ENCODE results near the gene ITPRIPL2. TPM values are rescaled to one million over a fixed set of nuclear protein-coding genes. Genes with fewer than 3 reads are reported as not detected.

The ITPRIPL2 gene
- polyA plus RNA-seq, 1 donor, result 24.9 TPM

DNA sequence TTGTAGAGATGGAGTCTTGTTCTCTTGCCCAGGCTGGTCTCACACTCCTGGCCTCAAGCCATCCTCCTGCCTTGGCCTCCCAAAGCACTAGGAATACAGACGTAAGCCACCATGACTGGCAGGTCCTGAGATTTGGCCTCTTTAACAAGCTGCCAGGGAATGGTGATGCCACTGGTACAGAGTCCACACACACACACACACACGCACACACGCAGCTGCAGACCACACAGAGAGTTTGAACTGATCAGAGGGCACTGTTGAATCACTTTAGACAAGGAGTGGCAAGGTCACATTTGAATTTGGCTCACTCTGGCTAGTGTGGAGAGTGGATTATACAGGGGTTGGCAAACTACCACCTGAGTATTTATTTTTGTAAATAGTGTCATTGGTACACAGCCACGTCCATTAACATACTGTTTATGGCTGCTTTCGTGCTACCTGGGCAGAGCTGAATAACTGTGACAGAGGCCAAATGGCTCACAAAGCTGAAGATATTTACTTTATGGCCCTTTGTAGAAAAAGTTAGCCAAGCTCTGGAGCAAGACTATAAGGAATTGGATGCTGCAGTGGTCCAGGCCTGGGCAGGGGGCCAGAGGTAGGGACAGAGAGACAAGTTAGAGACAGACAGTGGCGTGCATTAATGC lies 9.9 kb downstream of the ITPRIPL2 start:
- DNase-seq, result no peak

DNA sequence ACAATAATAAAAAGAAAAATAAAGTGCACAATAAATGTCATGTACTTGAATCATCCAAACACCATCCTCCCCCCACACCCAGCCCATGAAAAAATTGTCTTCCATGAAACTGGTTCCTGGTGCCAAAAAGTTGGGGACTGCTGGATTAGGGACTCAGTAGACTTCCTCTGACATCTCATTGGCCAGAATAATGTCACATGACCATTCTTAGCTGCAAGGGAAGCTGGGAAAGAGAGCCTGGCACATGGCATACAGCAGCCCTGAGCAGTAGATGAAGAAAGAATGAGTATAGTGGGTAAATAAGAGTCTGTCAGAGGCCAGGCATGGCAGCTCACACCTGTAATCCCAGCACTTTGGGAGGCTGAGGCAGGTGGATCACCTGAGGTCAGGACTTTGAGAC lies 12.5 kb downstream of the ITPRIPL2 start:
- DNase-seq, result no peak

DNA sequence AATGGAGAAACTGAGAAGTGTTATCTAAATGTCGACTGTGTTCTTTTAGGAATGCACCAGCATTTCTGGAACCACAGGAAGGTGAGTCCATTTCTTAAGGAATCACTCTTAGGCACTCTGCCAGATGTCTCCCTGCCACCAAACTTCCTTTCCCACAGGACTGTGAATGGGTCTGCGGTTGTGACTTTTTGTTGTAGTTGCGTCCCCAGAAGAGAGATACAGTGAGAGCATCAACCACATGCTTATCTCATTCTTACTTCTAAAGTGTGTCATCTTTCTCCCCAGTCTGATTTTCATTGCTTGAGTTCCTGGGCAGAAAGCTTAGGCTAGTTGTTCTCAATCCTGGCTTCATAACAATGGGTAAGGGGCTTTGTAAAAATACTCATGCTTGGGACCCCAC lies 13.4 kb downstream of the ITPRIPL2 start:
- DNase-seq, result no peak

DNA sequence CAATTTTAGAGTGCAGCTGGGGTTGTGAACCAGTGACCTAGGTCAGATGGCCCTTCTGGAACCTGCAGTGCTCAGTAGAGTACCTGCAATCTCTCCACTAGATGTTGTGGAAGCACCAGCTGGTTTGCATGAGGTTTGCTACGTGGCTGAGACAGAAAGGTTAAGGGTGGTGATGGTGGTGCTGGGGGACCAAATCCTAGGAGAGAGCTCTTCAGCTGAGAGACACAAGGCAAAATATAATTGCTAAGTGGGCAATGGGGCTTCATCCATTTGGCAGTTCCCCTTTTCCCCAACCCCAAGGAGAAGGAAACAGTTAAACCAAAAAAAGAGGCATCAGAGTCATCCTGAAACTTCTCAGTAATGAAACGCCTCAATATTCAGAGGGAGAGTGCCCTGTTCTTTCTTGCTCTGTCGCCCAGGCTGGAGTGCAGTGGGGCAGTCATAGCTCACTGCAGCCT lies 13.9 kb downstream of the ITPRIPL2 start:
- DNase-seq, result no peak

DNA sequence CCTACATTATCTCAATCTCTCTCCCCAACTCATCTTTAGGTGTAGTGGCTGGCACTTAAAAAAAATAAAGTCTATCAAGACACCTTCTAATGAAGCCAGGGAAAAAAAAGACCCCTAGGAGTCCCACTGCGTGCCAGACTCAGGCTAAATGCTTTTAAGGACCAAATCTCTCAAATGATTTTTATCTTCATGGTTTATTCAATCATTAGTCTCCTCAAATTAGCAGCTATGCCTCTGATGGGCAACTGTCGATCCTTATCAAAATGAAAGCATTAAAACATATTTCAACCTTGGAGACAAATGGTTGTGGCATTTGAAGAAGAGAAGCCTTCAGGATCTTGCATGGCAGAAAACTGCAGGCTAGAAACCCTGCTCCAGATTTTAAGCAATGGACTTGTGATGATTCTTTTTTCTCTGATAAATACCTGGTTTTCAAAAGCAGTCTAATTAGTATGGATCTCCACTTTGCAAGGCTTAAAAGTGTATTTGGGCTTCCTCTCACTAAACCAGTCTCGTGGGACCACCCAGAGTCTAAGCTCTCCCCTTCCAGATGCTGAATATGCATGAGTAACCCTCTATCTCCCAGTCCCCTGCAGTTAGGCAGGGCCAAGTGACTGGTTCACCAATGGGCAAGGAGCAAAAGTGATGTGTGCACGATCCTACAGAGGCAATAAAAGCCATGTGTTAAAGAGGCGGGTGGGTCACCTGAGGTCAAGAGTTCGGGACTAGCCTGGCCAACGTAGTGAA lies 14.9 kb downstream of the ITPRIPL2 start:
- DNase-seq, result no peak

DNA sequence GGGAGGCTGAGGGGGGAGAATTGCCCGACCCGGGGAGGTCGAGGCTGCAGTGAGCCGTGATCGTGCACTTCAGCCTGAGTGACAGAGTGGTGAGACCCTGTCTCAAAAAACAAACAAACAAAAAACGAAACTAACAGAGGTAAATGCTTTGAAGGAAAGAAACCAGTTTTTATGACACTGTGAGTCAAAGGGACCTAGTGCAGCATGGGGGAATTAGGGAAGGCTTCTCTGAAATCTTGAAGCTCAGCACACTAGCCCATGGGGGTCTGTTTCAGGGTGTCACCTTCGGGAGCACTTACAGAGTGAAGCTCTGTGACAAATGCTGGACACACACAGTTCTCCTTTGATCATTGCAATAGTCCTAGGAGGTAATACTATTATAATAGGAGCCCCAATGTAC lies 16.6 kb downstream of the ITPRIPL2 start:
- no peak for DNase-seq

DNA sequence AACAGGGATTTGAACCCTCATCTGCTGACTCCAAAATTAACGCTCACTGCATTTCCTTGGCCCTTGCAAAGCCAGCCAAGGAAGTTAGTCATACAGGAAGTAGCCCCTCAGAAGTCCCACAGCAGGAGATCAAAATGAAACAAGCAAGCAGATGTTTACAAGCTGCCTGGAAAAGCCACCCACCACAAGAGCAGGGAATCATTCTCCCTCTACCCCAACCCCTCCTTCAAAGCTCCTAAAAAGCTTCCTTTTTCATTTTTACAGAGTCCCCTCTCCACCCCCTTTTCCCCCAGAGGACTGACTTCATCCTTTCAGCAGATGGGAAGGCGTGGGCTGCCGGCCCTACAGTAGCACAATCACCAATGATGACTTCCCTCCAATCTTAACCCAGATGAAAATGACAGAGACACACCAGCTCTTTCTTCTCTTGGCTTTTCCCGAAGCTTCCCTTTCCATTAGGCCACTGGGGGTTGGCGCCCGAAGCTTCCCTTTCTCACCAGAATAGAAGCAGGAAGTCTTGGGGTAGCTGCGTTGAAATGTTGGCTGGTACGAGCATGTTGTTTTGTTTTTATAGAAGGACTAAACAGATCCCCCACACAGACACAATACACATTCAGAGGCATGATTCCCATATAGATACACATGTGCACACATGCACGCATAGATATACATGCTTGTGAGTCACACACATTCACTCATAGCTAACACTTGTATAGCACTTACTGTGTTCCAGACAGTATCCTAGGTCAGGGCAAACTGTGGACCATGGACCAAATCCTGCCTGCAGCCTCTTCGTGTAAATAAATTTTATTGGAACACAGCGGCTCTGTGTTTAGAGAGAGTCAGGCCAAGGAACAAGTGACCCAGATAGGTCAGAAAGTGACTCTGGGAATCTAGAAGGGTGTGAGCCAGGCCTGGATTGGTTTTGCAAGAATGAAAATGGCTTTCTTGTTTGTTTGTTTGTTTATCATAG lies 17.4 kb downstream of the ITPRIPL2 start:
- peak; percentile 72 for DNase-seq

DNA sequence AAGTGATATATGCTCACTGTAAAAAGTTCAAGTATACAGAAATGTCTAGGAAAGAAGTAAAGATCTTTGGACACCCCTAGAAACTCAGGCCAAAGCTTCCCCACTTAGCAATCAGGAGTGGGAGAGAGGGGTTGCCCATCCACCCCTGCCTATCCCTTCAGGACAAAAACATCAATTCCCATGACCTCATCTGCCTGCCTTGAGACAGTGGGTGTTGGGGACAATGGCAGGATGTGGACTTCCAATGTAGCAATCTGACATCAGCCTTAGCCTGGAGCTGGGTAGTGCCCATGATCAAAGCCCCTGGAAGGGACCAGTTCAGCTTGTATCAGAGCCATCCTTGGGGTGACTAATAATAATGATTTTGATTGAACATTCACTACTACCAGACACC lies 18.1 kb downstream of the ITPRIPL2 start:
- DNase-seq, result no peak

DNA sequence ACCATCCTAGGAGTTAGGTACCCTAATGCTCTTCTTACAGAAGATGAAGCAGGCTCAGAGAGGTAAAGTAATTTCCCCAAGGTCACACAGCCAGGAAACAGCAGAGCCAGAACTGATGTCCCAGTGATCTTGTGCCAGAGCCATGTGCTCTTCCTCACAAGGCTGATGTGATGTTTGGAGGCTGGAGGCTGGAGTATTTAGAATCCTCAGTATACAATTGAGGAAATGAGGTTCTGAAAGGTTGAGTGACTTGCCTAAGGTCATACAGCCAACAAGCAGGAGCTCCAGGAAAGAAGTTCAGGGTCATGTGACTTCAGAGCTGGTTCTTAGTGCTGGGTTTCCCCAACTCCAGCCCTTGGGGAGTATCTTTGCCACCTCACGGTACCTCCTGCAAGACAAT lies 18.5 kb downstream of the ITPRIPL2 start:
- DNase-seq, result no peak

DNA sequence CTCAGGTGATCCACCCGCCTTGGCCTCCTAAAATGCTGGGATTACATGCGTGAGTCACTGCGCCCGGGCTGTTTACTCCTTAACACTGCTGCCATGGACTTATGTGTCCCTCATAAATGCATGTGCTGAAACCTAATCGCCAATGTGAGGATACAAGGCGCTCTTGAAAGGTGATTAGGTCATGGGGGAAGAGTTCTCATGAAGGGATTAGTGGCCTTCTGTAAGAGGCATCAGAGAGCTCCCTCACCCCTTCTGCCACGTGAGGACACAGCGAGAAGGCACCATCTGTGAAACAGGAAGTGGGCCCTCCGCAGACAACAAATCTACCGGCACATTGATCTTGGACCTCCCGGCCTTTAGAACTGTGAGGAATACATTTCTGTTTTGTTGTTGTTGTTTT lies 19.1 kb downstream of the ITPRIPL2 start:
- no peak for DNase-seq

DNA sequence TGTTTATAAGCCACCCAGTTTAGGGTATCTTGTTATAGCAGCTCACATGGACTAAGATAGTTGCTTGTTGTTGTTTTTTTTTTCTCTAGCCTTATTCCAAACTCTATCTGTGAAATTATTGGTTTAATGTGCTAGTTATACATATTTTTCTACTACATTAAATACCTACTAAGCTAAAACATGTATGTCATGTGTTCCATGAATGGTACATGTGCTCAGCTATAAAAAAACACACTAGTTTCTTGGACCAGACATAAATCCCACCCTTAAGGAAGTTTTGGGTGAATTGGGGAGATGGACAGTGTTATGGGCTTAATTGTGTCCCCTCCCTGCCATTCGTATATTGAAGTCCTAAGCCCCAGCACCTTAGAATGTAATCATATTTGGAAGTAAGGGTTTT lies 19.8 kb downstream of the ITPRIPL2 start:
- DNase-seq, result no peak

DNA sequence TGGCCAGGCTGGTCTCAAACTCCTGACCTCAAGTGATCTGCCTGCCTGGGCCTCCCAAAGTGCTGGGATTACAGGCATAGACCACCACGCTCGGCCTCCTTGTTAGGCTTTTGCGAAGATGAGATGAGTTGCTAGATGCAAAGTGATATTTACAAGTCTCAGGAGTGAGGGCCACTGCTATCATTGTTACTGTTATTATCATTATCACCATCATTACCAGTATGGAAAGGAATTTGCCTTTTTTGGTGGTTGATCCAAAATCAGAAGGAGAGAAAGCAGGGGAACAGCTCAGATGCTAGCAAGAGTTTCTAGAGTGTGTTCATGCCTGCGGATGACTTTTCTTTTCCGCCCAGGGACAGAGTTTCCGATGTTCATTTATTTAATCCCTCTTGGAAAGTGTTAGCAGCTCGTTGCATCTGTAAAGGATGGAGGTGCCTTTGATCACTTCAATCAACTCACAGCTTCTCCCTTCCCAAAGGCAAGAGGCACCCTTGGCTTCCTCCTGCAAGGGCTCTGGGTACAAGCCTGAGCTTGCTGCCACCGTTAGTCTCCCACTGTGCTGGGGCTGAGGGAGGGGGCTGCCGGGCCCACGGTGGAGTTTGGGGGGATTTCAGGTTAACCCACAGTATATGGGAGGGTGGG lies 21.6 kb downstream of the ITPRIPL2 start:
- DNase-seq, result no peak

DNA sequence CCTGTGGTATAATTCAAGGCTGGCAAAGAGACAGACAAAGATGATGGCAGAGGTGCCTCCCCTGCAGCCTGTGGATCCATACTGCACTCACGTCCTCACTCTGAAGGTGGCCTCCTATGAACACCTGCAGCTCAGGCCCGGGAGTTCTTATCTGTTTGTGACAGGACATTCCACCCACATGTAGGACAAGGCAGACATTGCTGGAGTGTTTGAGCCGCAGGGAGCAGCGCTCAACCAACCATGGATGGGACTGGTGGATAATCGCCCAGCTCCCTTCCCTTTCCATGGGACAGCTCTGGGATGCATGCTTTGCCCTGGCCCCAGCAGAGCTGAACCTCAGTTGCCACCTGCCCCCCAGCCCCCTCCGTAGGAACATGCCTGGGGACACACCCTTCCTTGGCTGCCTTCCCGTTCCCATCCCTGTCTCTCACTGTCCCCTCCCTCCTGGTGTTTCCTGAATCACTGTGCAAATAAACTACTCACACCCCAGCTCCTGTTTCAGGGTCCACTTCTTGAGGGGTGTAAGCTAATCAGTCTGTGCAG lies 22.2 kb downstream of the ITPRIPL2 start:
- no peak for DNase-seq

DNA sequence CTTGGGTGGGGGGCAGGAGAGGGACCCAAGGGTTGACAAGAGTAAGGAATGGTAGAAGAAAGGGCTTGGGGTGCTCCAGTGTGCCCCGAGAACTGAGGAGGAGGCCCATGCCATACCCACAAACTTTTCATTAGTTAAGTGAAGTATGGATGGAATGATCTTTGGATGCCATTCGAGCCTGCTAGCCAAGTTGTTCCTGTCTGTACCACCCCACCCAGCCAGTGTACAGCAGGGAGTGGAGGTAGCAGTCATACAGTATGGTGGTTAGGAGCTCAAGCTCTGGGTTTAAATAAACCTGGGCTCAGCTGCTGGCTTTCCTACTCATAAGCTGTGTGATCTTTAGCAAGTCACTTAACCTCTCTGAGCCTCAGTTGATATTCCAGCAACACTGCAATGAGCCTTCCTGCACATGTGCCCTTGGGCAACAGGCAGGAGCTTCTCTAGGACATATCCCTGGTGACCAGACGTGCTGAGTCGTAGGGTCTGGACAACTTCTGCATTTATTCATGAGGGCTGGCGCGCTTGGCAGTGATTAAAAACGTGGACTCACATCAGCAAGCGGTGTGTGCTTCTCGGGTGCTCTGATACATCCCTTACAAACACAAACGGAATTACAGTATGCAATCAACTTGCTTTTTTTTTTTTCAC lies 22.9 kb downstream of the ITPRIPL2 start:
- no peak for DNase-seq

DNA sequence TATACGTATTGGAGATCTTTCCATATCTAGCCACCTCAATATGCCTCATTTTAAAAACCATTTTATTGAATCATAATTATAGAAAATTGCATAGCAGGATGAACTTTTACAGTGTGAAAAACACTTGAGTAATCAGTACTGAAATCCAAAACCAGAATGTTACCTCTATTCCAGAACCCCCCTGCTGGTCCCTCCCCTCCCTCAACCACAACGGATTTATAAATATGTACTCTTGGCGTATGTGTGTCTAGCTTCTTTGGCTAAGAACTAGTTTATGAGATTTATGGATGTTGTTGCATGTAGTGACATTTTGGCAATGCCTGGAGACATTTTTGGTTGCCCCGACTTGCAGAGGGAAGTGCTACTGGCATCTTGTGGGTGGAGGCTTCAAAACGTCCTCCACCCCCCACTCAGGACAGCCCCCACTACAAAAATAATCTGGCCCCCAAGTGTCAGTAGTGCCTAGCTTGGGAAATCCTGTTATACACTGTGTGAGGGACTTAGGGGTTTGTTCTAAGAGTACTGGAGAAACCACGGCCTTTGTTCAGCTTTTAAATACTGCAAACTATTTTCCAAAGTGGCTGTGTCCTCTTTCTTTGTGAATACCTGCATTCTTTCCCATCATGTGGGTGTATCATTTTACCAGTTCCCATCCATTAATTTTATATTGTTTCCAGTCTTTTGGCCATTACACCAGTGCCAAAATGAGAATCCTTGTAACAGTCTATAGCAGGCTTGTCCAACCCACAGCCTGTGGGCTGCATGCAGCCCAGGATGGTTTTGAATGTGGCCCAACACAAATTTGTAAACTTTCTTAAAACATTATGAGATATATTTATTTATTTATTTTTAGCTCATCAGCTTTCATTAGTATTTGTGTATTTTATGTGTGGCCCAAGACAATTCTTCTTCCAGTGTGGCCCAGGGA lies 23.7 kb downstream of the ITPRIPL2 start:
- DNase-seq, result no peak

DNA sequence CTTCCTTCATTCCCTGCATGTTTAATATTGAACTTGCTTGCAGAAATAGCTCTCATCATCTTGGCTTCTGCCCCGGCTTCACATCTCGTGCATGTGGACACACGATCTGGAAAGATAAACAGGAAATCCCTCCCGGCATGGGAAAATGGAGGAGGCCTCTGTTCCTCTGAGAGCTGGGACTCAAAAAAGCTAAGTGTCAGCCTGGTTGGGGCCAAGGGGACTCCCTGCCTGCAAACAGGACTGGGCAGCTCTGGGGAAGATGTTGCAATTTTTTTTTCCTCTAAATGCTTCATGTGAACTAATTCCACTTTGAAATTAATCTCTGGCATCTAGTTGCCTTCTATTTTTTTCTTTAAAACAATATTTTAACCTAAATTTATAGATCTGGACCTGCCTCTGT lies 24.8 kb downstream of the ITPRIPL2 start:
- DNase-seq, result peak; percentile 62

DNA sequence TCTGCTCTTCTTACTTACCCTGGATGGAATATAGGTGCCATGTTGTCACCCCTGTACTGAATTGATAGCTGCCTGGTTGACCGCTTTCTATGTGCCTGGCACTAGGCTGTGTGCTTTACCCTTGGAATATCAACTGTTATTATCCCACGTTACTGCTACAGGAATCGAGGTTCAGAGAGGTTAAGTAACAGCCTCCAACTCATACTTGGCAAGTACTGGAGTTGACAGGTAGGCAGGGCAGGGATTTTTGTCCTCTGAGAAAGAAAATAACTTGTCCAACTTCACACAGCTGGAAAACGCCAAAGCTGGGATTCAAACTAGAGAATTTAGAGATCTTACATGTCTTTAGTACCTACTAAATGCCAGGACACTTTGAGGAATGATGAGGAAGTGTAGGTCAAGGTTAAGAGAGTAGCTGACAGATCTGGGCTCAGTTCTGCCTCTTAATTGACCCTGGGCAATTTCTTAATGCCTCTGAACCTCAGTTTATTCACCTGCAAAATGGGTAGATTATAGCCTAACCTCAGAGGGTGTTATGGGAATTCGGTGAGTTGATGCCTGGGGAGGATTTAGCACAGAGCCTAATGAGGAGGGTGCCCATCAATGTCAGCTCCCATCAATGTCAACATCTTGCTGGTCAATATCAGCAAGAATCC lies 25.8 kb downstream of the ITPRIPL2 start:
- no peak for DNase-seq

DNA sequence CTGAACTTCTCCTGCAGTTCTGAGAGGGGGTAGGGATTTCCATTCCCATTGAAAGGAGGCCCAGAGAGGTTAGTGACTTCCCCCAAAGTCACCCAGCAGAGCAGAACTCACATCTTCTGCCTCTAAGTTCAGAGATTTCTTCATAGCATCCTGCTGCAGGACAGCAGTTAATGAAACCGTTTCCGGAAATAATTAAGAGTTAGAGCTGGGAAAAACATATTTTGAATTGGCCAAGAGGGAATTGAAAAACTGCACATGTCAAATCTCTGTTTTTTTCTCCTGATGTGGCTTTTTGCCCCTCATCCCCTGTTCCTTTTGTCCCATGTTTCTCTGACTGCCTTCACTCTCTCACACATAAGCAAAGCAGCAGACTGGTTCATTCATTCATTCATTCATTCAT lies 26.6 kb downstream of the ITPRIPL2 start:
- no peak for DNase-seq

DNA sequence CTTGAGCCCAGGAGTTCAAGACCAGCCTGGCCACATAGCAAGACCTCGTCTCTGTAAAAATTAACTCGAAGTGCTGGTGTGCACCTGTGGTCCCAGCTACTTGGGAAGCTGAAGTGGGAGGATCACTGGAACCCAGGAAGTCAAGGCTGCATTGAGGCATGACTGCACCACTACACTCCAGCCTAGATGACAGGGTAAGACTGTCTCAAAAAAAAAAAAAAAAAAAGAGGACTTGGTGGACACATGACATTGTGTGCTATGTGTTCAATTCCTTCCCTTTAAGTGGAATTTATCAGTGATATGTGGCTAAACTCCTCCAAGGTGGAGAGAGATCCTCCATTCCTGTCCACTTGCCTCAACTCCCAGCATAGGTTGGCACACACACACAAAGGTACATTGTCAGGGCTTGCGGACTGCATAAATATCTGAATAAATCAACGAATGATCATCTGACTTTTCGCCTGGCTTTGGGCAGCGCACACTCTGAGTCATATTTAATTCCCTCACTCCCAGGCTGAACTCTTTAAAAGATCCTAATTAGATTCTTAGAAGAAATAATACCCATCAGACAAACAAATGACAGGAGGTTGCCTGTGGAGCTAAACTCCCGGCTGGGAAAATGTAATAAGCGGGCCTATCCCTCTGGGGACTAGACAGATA lies 29.3 kb downstream of the ITPRIPL2 start:
- DNase-seq, result no peak

DNA sequence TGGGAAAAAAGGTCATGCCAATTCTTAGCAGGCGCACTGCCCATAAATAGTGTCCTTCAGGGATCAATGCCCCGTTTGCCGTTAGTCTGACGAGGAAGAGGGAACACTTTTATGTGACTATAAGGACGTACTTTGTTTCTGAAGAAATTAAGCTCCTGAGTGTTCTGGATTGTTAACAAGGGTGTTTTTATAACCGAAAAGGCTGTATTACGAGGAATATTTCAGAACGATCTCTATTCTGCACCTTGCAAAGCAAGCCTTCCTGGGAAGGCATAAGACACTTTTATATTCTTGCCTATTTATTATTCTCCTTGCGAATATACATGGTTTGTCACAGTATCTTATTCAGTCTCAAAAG lies 29.8 kb downstream of the ITPRIPL2 start:
- no peak for DNase-seq

Data from hindlimb muscle (tissue), 1 donor.